Measurements from ENCODE around the gene TTL. TPM values are rescaled to one million over a fixed set of nuclear protein-coding genes. Genes with fewer than 3 reads are reported as not detected.

TTL gene
- total and polyA plus RNA-seq, 10 donors, result 8.1 to 29.8 (median 23.8) TPM

DNA sequence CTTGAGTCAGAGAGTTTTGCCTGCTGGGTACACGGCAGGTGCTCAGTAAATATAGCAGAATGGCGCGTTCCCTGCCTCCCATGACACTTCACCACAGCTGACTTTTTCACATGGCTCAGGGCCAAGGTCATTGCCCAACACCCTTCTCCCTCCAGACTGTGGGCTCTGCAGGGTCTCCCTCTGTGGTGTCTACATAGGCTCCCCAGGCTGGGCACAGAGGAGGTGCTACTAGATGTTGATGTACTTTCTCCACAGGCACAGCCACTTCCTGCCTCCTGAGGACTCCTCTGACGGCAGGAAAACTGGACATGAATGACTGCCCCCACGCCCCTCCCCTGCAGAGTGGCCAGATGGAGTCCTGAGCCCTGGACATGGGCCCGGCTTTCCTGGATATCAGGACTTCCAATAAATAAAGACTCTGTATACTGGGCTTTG, 106.7 kb downstream of the TTL start:
- H3K36me3 ChIP-seq, result peaks cover 0 to 53% (median 9%) of the 10 kb centered on the region in 6 donors
- H3K27me3 ChIP-seq (replicated peaks in 1 of 7), result no peaks in the 10 kb centered on the region
- TF ChIP-seq, protein P1, sequence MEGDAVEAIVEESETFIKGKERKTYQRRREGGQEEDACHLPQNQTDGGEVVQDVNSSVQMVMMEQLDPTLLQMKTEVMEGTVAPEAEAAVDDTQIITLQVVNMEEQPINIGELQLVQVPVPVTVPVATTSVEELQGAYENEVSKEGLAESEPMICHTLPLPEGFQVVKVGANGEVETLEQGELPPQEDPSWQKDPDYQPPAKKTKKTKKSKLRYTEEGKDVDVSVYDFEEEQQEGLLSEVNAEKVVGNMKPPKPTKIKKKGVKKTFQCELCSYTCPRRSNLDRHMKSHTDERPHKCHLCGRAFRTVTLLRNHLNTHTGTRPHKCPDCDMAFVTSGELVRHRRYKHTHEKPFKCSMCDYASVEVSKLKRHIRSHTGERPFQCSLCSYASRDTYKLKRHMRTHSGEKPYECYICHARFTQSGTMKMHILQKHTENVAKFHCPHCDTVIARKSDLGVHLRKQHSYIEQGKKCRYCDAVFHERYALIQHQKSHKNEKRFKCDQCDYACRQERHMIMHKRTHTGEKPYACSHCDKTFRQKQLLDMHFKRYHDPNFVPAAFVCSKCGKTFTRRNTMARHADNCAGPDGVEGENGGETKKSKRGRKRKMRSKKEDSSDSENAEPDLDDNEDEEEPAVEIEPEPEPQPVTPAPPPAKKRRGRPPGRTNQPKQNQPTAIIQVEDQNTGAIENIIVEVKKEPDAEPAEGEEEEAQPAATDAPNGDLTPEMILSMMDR (IDR thresholded peaks at IDR 0.05 in 8 of 11, conservative IDR thresholded peaks at IDR 0.05 in 3 of 11), result no peak
- TF ChIP-seq POLR2A (IDR thresholded peaks at IDR 0.05), result no peak
- TF ChIP-seq POLR2AphosphoS5 (IDR thresholded peaks at IDR 0.05), result peak in 1 of 3 donors; percentile 27
- no peaks in the 10 kb centered on the region for H3K9me3 ChIP-seq
- DNase-seq, result no peak
- H3K4me3 ChIP-seq, result no peak overlapping the region
- intact Hi-C loops (cut with DNase I; ENCODE audit: low total_unique reads), result loop anchor here (10.0 kb wide), 1 partner anchor 104 kb away; the partner anchor contains the start of gene TTL
- H3K4me1 ChIP-seq, result peaks cover 8 to 39% (median 26%) of the 10 kb centered on the region in 6 donors
- WGBS, 5 donors, result 51 to 71% (median 62%) methylated on average over 6 of the region's 6 CpGs
- peak overlapping the region in 3 of 8 donors; percentile 11 to 28 (median 15) for H3K27ac ChIP-seq

Small RNAs within 50 kb of the gene (small RNA-seq; reads per million reads assigned to genes)
- gene RF00019, result 0 reads per million in 4 donors

Other genes starting within 250 kb of the TTL start
- gene ZC3H8, start 227.1 kb upstream of the TTL start, total RNA-seq, result 10 to 100 TPM; 10.1 to 70.5 (median 14.6) TPM
- 1 to 10 TPM; 5.7 to 9.7 (median 6.0) TPM for gene ZC3H8, start 227.1 kb upstream of the TTL start, polyA plus RNA-seq
- gene ZC3H6, start 206.6 kb upstream of the TTL start, total RNA-seq, result 10 to 100 TPM; 12.4 to 28.9 (median 16.9) TPM
- 1 to 10 TPM; 1.9 to 2.8 (median 2.2) TPM for gene ZC3H6, start 206.6 kb upstream of the TTL start, polyA plus RNA-seq
- 10 to 100 TPM; 11.1 to 35.4 (median 18.9) TPM for gene RGPD8, start 48.5 kb upstream of the TTL start, total RNA-seq
- gene RGPD8, start 48.5 kb upstream of the TTL start, polyA plus RNA-seq, result 1 to 10 TPM in 1 of 3 donors, under 1 TPM in 2; 0.09 to 1.3 (median 0.49) TPM
- 10 to 100 TPM; 17.4 to 31.8 (median 19.4) TPM for gene POLR1B, start 60.3 kb downstream of the TTL start, total RNA-seq
- gene POLR1B, start 60.3 kb downstream of the TTL start, polyA plus RNA-seq, result 1 to 10 TPM; 4.9 to 9.1 (median 7.2) TPM
- 10 to 100 TPM; 11.9 to 22.4 (median 16.1) TPM for gene CHCHD5, start 102.5 kb downstream of the TTL start, total RNA-seq
- gene CHCHD5, start 102.5 kb downstream of the TTL start, polyA plus RNA-seq, result 10 to 100 TPM; 21.5 to 34.8 (median 31.9) TPM
- 10 to 100 TPM; 49.0 to 83.6 (median 69.9) TPM for gene SLC20A1, start 163.8 kb downstream of the TTL start, total RNA-seq
- gene SLC20A1, start 163.8 kb downstream of the TTL start, polyA plus RNA-seq, result 10 to 100 TPM; 15.4 to 24.5 (median 17.8) TPM
- gene NT5DC4, start 238.9 kb downstream of the TTL start, total RNA-seq, result 1 to 10 TPM in 6 of 7 donors, under 1 TPM in 1; 0.28 to 3.8 (median 2.2) TPM
- under 1 TPM; 0.47 to 0.83 (median 0.72) TPM for gene NT5DC4, start 238.9 kb downstream of the TTL start, polyA plus RNA-seq

Measured in spleen (tissue), 11 donors.